OCI-LY3 (cell line): Measurements from ENCODE around the gene UBAC2.

ENCODE experiments used
- H2AFZ ChIP-seq: fragments of 200-600, 300-600 bp; shearing (Covaris generic); 2 replicates; pipeline ENCODE4 v1.6.0; 2014; ENCODE audit warnings: antibody characterized with exemption, low read depth, low read length
- H3K27ac ChIP-seq: fragments of 200-600, 300-600 bp; sonication (generic); 2 replicates; pipeline ENCODE4 v1.5.1; 2014; ENCODE audit warnings: mild to moderate bottlenecking, low read length, moderate library complexity, mixed read lengths
- H3K27me3 ChIP-seq: fragments of 200-600, 300-600 bp; sonication (generic); 2 replicates; pipeline ENCODE4 v1.6.1; 2014; ENCODE audit warnings: low read depth, low read length, mixed read lengths
- H3K36me3 ChIP-seq: fragments of 200-600, 300-600 bp; sonication (generic); replicated peaks from 2 replicates; pipeline ENCODE3; 2014; ENCODE audit warnings: low read depth, low read length, mixed read lengths
- H3K4me1 ChIP-seq: fragments of 300-600, 200-600 bp; sonication (generic); 2 replicates; pipeline ENCODE4 v1.6.1; 2014; ENCODE audit warnings: low read length, mixed read lengths
- H3K4me2 ChIP-seq: fragments of 200-600, 300-600 bp; sonication (generic); 2 replicates; pipeline ENCODE4 v1.6.1; 2014; ENCODE audit warnings: low read length, mixed read lengths
- H3K4me3 ChIP-seq: fragments of 300-600, 200-600 bp; sonication (generic); 2 replicates; pipeline ENCODE4 v1.5.1; 2014; ENCODE audit warnings: antibody characterized with exemption, mild to moderate bottlenecking, low read length, moderate library complexity
- H3K79me2 ChIP-seq: fragments of 300-600, 200-600 bp; shearing (Covaris generic); 2 replicates; pipeline ENCODE4 v1.6.1; 2014; ENCODE audit warnings: mild to moderate bottlenecking, low read length, mixed read lengths
- H3K9ac ChIP-seq: fragments of 300-600, 200-600 bp; shearing (Covaris generic); 2 replicates; pipeline ENCODE4 v1.6.0; 2014; ENCODE audit warnings: mild to moderate bottlenecking, low read length, moderate library complexity
- H3K9me3 ChIP-seq: fragments of 200-600, 300-600 bp; shearing (Covaris generic); 2 replicates; pipeline ENCODE4 v1.6.1; 2014; ENCODE audit warnings: low read length, mixed read lengths; ENCODE audit not compliant: insufficient read depth
- H4K20me1 ChIP-seq: fragments of 200-600, 300-600 bp; sonication (generic); 2 replicates; pipeline ENCODE4 v1.6.1; 2016; ENCODE audit warnings: low read length, mixed read lengths; ENCODE audit not compliant: insufficient read depth
- CTCF ChIP-seq: fragments of 200-600, 300-600 bp; sonication (generic); IDR thresholded peaks from 2 replicates; pipeline ENCODE4 v1.5.1; 2014; ENCODE audit warnings: antibody characterized with exemption, low read length, low read depth
- EZH2phosphoT487 ChIP-seq: fragments of 200-600 bp; shearing (Covaris generic); IDR thresholded peaks from 2 replicates; pipeline ENCODE4 v1.6.1; 2018; ENCODE audit warnings: antibody characterized with exemption, mixed run types, low read depth

The UBAC2 gene

GRCh38 chr13:99258946-99259345, 58.3 kb downstream of the UBAC2 start:
- TF ChIP-seq CTCF (no peak), EZH2phosphoT487 (peak; percentile 82; the same call in 1 of the 2 replicates)
- Histone ChIP-seq H3K27ac (peak overlapping the region; percentile 53), H3K9ac (0 out of 2 replicates have a peak overlapping the region, but pooled peaks have one; percentile 10), H2AFZ (no peak overlapping the region), H3K4me1 (peaks cover 42% of the 10 kb centered on the region), H3K4me2 (peak overlapping the region; percentile 70), H3K27me3 (peaks cover 30% of the 10 kb centered on the region), H3K36me3 (peaks cover 26% of the 10 kb centered on the region), H3K79me2 (no peaks in the 10 kb centered on the region), H4K20me1 (peaks cover 33% of the 10 kb centered on the region), H3K9me3 (no peaks in the 10 kb centered on the region), H3K4me3 (peak overlapping the region; percentile 41)

GRCh38 chr13:99260216-99260615, 59.6 kb downstream of the UBAC2 start:
- TF ChIP-seq EZH2phosphoT487 (no peak), CTCF (no peak)
- Histone ChIP-seq H3K4me2 (no peak overlapping the region), H2AFZ (no peak overlapping the region), H3K4me1 (peaks cover 54% of the 10 kb centered on the region), H3K9me3 (no peaks in the 10 kb centered on the region), H3K27me3 (peaks cover 28% of the 10 kb centered on the region), H3K4me3 (no peak overlapping the region), H3K36me3 (peaks cover 20% of the 10 kb centered on the region), H4K20me1 (peaks cover 35% of the 10 kb centered on the region), H3K9ac (no peak overlapping the region), H3K27ac (no peak overlapping the region), H3K79me2 (no peaks in the 10 kb centered on the region)

GRCh38 chr13:99261059-99261458, 60.4 kb downstream of the UBAC2 start:
- no peaks in the 10 kb centered on the region for H3K79me2 ChIP-seq
- H3K36me3 ChIP-seq, result peaks cover 17% of the 10 kb centered on the region
- H3K4me2 ChIP-seq, result no peak overlapping the region
- H3K4me1 ChIP-seq, result peaks cover 57% of the 10 kb centered on the region
- H3K9ac ChIP-seq, result no peak overlapping the region
- TF ChIP-seq CTCF, result no peak
- TF ChIP-seq EZH2phosphoT487, result no peak
- peaks cover 23% of the 10 kb centered on the region for H3K27me3 ChIP-seq
- no peak overlapping the region for H3K27ac ChIP-seq
- no peak overlapping the region for H3K4me3 ChIP-seq
- no peak overlapping the region for H2AFZ ChIP-seq
- peaks cover 28% of the 10 kb centered on the region for H4K20me1 ChIP-seq
- H3K9me3 ChIP-seq, result no peaks in the 10 kb centered on the region

- H3K4me2 ChIP-seq, result no peak overlapping the region
- H3K27me3 ChIP-seq, result peaks cover 20% of the 10 kb centered on the region
- H3K27ac ChIP-seq, result no peak overlapping the region
- H4K20me1 ChIP-seq, result peaks cover 22% of the 10 kb centered on the region
- H3K9me3 ChIP-seq, result no peaks in the 10 kb centered on the region
- H2AFZ ChIP-seq, result no peak overlapping the region
- H3K4me3 ChIP-seq, result no peak overlapping the region
- peaks cover 17% of the 10 kb centered on the region for H3K36me3 ChIP-seq
- no peak overlapping the region for H3K9ac ChIP-seq
- peaks cover 46% of the 10 kb centered on the region for H3K4me1 ChIP-seq
- TF ChIP-seq EZH2phosphoT487 (no peak), CTCF (no peak)
- H3K79me2 ChIP-seq, result no peaks in the 10 kb centered on the region
Measured at GRCh38 chr13:99263126-99263785, 62.6 kb downstream of the UBAC2 start.
